ENCODE measurements around the gene RYR3. TPM values are rescaled to one million over a fixed set of nuclear protein-coding genes. Genes with fewer than 3 reads are reported as not detected.

RYR3 gene
- total and polyA plus RNA-seq, 7 donors = 2.5 to 159 (median 24.0) TPM

DNA sequence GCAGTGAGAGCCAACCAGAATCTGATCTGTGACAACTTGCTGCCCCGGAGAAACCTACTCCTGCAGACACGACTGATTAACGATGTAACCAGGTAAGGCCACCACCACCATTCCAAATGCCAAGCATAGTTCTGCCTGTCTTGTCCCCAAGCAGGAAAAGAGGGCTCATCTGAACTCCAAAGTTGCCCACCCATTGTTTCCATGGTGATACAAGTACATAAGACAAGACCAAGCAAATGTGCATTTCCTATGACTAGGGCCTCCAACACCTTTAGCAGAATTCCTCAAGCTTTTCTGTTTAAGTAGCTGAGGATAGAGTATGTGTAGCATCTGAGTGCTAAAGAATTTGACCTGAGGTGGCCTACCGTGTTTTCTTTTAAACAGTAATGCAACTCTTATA is 290.7 kb downstream of the RYR3 start:
- no peak overlapping the region for H3K27ac ChIP-seq
- DNase-seq (no peak), ATAC-seq (no peak)
- H3K4me1 ChIP-seq = no peaks in the 10 kb centered on the region
- H3K4me3 ChIP-seq = no peak overlapping the region
- intact Hi-C loops (cut with DNase I) = loop anchor here in 1 of 2 donors (10.0 kb wide), 1 partner anchor 297 kb away; no protein-coding TSS in a partner anchor
- no peaks in the 10 kb centered on the region for H3K9me3 ChIP-seq
- peaks cover 0 to 21% of the 10 kb centered on the region in 2 donors for H3K36me3 ChIP-seq (ENCODE audit: insufficient read depth in 1 of 2, low read depth in 1 of 2)
- 70 to 84% (median 76%) methylated on average over 4 of the region's 4 CpGs for WGBS, 3 donors
- no peaks in the 10 kb centered on the region for H3K27me3 ChIP-seq (ENCODE audit: insufficient read depth in 3 of 3, low read length in 2 of 3)
- TF ChIP-seq, protein P1, sequence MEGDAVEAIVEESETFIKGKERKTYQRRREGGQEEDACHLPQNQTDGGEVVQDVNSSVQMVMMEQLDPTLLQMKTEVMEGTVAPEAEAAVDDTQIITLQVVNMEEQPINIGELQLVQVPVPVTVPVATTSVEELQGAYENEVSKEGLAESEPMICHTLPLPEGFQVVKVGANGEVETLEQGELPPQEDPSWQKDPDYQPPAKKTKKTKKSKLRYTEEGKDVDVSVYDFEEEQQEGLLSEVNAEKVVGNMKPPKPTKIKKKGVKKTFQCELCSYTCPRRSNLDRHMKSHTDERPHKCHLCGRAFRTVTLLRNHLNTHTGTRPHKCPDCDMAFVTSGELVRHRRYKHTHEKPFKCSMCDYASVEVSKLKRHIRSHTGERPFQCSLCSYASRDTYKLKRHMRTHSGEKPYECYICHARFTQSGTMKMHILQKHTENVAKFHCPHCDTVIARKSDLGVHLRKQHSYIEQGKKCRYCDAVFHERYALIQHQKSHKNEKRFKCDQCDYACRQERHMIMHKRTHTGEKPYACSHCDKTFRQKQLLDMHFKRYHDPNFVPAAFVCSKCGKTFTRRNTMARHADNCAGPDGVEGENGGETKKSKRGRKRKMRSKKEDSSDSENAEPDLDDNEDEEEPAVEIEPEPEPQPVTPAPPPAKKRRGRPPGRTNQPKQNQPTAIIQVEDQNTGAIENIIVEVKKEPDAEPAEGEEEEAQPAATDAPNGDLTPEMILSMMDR (IDR thresholded peaks at IDR 0.05) = no peak

DNA sequence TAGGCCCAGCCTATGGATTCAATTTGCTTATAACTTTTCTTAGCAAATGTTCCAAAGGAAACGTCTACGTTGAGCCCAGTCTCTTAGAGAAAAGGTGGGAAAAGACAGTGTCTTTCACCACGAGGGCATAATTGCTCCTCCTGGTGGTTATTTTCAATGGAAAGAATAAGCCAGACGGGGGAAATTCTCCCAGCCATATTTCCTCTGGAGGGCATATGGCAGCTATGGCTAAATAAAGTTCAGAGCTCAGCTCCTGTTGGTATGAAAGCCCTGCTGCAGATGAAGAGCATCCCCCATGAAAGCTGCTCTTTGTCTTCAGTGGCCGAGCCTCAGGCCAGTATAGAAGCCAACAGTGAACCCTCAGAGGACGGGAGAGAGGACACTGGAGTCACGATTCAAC is 297.9 kb downstream of the RYR3 start:
- no peaks in the 10 kb centered on the region for H3K9me3 ChIP-seq
- intact Hi-C loops (cut with DNase I) = loop anchor here in 1 of 2 donors (10.0 kb wide), 1 partner anchor 304 kb away; no protein-coding TSS in a partner anchor
- TF ChIP-seq, protein P1 (IDR thresholded peaks at IDR 0.05) = no peak
- DNase-seq (no peak), ATAC-seq (no peak)
- H3K4me3 ChIP-seq = no peak overlapping the region
- no peak overlapping the region for H3K27ac ChIP-seq
- H3K4me1 ChIP-seq = no peaks in the 10 kb centered on the region
- H3K27me3 ChIP-seq (ENCODE audit: insufficient read depth in 3 of 3, low read length in 2 of 3) = no peaks in the 10 kb centered on the region
- H3K36me3 ChIP-seq (ENCODE audit: insufficient read depth in 1 of 2, low read depth in 1 of 2) = peaks cover 0 to 17% of the 10 kb centered on the region in 2 donors
- WGBS, 3 donors = 58 to 66% (median 59%) methylated on average over 7 of the region's 7 CpGs

DNA sequence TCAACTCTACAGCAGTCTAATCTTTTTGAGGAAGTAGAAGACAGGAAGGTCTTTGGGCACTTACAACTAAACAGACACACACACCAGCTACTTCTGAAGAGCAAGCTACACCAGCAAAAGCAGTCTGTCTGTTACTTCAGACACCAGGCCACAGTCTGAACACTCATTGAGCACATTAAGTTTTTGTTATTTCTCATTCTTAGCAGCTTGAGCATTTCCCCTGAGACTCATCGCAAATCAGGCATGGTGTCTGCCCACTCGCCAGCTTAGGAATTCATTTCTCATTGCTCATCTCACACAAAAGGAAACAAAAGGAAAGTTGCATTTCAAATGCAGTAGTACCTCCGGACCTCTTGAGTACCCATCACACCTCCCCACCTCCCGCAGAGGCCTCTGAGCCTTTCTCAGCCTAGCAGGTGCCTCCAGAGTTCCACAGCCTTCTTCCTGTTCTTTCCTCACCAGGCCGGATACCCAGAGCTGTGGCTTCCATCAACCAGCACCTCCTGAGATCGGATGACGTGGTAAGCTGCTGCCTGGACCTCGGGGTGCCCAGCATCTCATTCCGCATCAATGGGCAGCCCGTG is 302.0 kb downstream of the RYR3 start:
- TF ChIP-seq, protein P1 (IDR thresholded peaks at IDR 0.05) = no peak
- H3K4me1 ChIP-seq = no peaks in the 10 kb centered on the region
- H3K27me3 ChIP-seq (ENCODE audit: insufficient read depth in 3 of 3, low read length in 2 of 3) = no peaks in the 10 kb centered on the region
- WGBS, 3 donors = 79 to 83% (median 83%) methylated on average over 10 of the region's 10 CpGs
- intact Hi-C loops (cut with DNase I) = no loop called here
- peak in 1 of 4 donors; percentile 9 for ATAC-seq
- H3K36me3 ChIP-seq (ENCODE audit: insufficient read depth in 1 of 2, low read depth in 1 of 2) = peaks cover 0 to 6% of the 10 kb centered on the region in 2 donors
- no peak overlapping the region for H3K27ac ChIP-seq
- no peak for DNase-seq
- H3K4me3 ChIP-seq = no peak overlapping the region
- H3K9me3 ChIP-seq = no peaks in the 10 kb centered on the region

DNA sequence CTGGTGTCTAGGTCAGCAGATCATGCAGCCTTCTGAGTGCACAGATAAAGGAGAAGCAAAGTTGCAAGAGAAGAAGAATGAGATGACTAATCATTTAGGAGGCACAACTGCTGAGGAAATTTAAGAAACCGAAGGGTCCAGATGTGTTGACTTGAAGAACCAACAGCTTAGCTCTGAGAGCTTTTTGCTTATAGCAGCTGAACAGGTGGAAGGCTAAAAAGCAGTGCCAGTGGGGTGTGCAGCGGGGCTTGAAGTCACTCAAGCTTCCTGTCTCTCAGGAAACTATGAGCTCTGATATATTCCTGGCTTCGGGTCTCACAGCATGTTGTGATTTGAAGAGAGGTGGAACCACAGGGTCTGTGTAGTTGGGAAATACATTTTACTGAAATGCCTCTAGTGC is 305.7 kb downstream of the RYR3 start:
- ATAC-seq = no peak

More for the DNA sequence above, 305.7 kb downstream of the RYR3 start:
- Histone ChIP-seq H3K36me3 (ENCODE audit: insufficient read depth in 1 of 2, low read depth in 1 of 2) (peaks cover 0 to 6% of the 10 kb centered on the region in 2 donors), H3K27ac (no peak overlapping the region), H3K4me3 (no peak overlapping the region), H3K27me3 (ENCODE audit: insufficient read depth in 3 of 3, low read length in 2 of 3) (no peaks in the 10 kb centered on the region), H3K4me1 (no peaks in the 10 kb centered on the region), H3K9me3 (no peaks in the 10 kb centered on the region)
- TF ChIP-seq, protein P1 (IDR thresholded peaks at IDR 0.05) = no peak
- no peak for DNase-seq
- intact Hi-C loops (cut with DNase I) = no loop called here
- 35 to 59% (median 51%) methylated on average over 3 of the region's 3 CpGs for WGBS, 3 donors

Data from psoas muscle (tissue), 8 donors.